ENCODE results near the gene DHRSX. TPM values are rescaled to one million over a fixed set of nuclear protein-coding genes. Genes with fewer than 3 reads are reported as not detected.
"Not testable (repeated sequence)": the region's sequence is repeated elsewhere in the genome, so short reads cannot be mapped to it uniquely, and the experiment has no call there.

Gene DHRSX
- total and polyA plus RNA-seq, 2 experiments from 2014 or later = 15.2 to 30.2 TPM

- 95% methylated on average over 7 of the region's 7 CpGs for WGBS, 2 experiments (ENCODE audit: low coverage in 1 of 2, low lambda C conversion rate in 2 of 2, missing lambda C conversion rate in 2 of 2)
- H3K4me3 ChIP-seq = no peak overlapping the region
- in situ Hi-C loops (cut with MboI) = no loop called here
- no peaks in the 10 kb centered on the region for H3K36me3 ChIP-seq (ENCODE audit: low read depth)
- no peaks in the 10 kb centered on the region for H4K20me1 ChIP-seq (ENCODE audit: insufficient read depth)
- H3K9me3 ChIP-seq (ENCODE audit: low read depth) = no peaks in the 10 kb centered on the region
- H3K27me3 ChIP-seq (replicated peaks; ENCODE audit: insufficient read depth) = no peaks in the 10 kb centered on the region
- TF ChIP-seq EZH2 (IDR thresholded peaks at IDR 0.05; ENCODE audit: insufficient read depth, poor library complexity, severe bottlenecking) = no peak
- no peak for TF ChIP-seq EZH2phosphoT487 (IDR thresholded peaks at IDR 0.05; ENCODE audit: insufficient read depth, low read depth)
- no peak overlapping the region for H3K9ac ChIP-seq
- H3K79me2 ChIP-seq (ENCODE audit: insufficient read depth) = peaks cover 57% of the 10 kb centered on the region
- no peak overlapping the region for H3K4me2 ChIP-seq (ENCODE audit: unreplicated experiment)
- no peaks in the 10 kb centered on the region for H3K4me1 ChIP-seq (ENCODE audit: insufficient read depth)
- H3K9me2 ChIP-seq (ENCODE audit: insufficient read depth) = no peaks in the 10 kb centered on the region
- H2AFZ ChIP-seq = no peak overlapping the region
- DNase-seq = no peak
- no peak overlapping the region for H3K27ac ChIP-seq
- H3F3A ChIP-seq (ENCODE audit: insufficient read depth) = no peaks in the 10 kb centered on the region
Measured at GRCh38 chrX:2471641-2472040, 29.1 kb downstream of the DHRSX start.

DNA sequence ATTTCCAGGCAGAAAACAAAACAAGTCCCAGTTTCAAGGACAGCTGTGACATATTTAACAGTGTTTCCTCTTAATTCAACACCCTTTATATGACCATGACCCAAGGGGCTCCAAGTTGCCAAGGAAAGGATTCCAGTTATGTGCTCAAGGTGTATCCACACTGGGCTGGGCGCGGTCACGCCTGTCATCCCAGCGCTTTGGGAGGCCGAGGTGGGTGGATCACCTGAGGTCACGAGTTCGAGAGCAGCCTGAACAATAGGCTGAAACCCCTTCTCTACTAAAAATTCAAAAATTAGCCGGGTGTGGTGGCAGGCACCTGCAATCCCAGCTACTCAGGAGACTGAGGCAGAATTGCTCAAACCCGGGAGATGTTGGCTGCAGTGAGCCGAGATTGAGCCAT is 29.6 kb downstream of the DHRSX start:
- H3K27me3 ChIP-seq (replicated peaks; ENCODE audit: insufficient read depth); H3K4me3 ChIP-seq; H3K9ac ChIP-seq; H4K20me1 ChIP-seq (ENCODE audit: insufficient read depth); DNase-seq; H3K9me3 ChIP-seq (ENCODE audit: low read depth); H3K4me2 ChIP-seq (ENCODE audit: unreplicated experiment); H2AFZ ChIP-seq; H3K4me1 ChIP-seq (ENCODE audit: insufficient read depth); H3F3A ChIP-seq (ENCODE audit: insufficient read depth); H3K27ac ChIP-seq; H3K36me3 ChIP-seq (ENCODE audit: low read depth); in situ Hi-C loops (cut with MboI); H3K9me2 ChIP-seq (ENCODE audit: insufficient read depth): not testable (repeated sequence)
- WGBS, 2 experiments (ENCODE audit: low coverage in 1 of 2, low lambda C conversion rate in 2 of 2, missing lambda C conversion rate in 2 of 2) = 94 to 99% methylated on average over 10 of the region's 10 CpGs
- peaks cover 52% of the 10 kb centered on the region for H3K79me2 ChIP-seq (ENCODE audit: insufficient read depth)

- H3K9me2 ChIP-seq (ENCODE audit: insufficient read depth); H4K20me1 ChIP-seq (ENCODE audit: insufficient read depth); H3K27ac ChIP-seq; H3K9ac ChIP-seq; H2AFZ ChIP-seq; H3F3A ChIP-seq (ENCODE audit: insufficient read depth); H3K4me3 ChIP-seq; H3K4me2 ChIP-seq (ENCODE audit: unreplicated experiment); H3K27me3 ChIP-seq (replicated peaks; ENCODE audit: insufficient read depth); DNase-seq; in situ Hi-C loops (cut with MboI); H3K9me3 ChIP-seq (ENCODE audit: low read depth); H3K4me1 ChIP-seq (ENCODE audit: insufficient read depth); H3K36me3 ChIP-seq (ENCODE audit: low read depth): not testable (repeated sequence)
- 88% methylated on average over 4 of the region's 4 CpGs for WGBS, 2 experiments (ENCODE audit: low coverage in 1 of 2, low lambda C conversion rate in 2 of 2, missing lambda C conversion rate in 2 of 2)
- peaks cover 48% of the 10 kb centered on the region for H3K79me2 ChIP-seq (ENCODE audit: insufficient read depth)
Measured at GRCh38 chrX:2469852-2470251, 30.9 kb downstream of the DHRSX start.

GRCh38 chrX:2469196-2469685 is 31.5 kb downstream of the DHRSX start:
- Histone ChIP-seq H3K27ac (no peak overlapping the region), H3F3A (ENCODE audit: insufficient read depth) (no peaks in the 10 kb centered on the region), H3K79me2 (ENCODE audit: insufficient read depth) (peaks cover 41% of the 10 kb centered on the region), H3K4me1 (ENCODE audit: insufficient read depth) (no peaks in the 10 kb centered on the region), H3K4me2 (ENCODE audit: unreplicated experiment) (no peak overlapping the region), H3K36me3 (ENCODE audit: low read depth) (no peaks in the 10 kb centered on the region), H3K9me3 (ENCODE audit: low read depth) (no peaks in the 10 kb centered on the region), H3K9ac (no peak overlapping the region), H4K20me1 (ENCODE audit: insufficient read depth) (no peaks in the 10 kb centered on the region), H2AFZ (no peak overlapping the region), H3K4me3 (no peak overlapping the region), H3K27me3 (replicated peaks; ENCODE audit: insufficient read depth) (no peaks in the 10 kb centered on the region), H3K9me2 (ENCODE audit: insufficient read depth) (no peaks in the 10 kb centered on the region)
- no peak for DNase-seq
- in situ Hi-C loops (cut with MboI) = no loop called here
- WGBS, 2 experiments (ENCODE audit: low coverage in 1 of 2, low lambda C conversion rate in 2 of 2, missing lambda C conversion rate in 2 of 2) = 98 to 99% methylated on average over 22 of the region's 22 CpGs
- TF ChIP-seq EZH2phosphoT487 (IDR thresholded peaks at IDR 0.05; ENCODE audit: insufficient read depth, low read depth) (no peak), EZH2 (IDR thresholded peaks at IDR 0.05; ENCODE audit: insufficient read depth, poor library complexity, severe bottlenecking) (no peak)

All from GM23248 (cell line).